ENCODE results near the gene ARMH4.

- TF ChIP-seq CTCF (IDR thresholded peaks at IDR 0.05) (no peak), POLR2A (IDR thresholded peaks at IDR 0.05) (no peak)
Observed at GRCh38 chr14:58068306-58068705, 83.7 kb downstream of the ARMH4 start.
